ENCODE results near the gene EFNA5. TPM values are rescaled to one million over a fixed set of nuclear protein-coding genes. Genes with fewer than 3 reads are reported as not detected.

EFNA5 gene
- total RNA-seq, 1 donor from 2014 or later, result 11.8 TPM

GRCh38 chr5:107404595-107405374, 266.0 kb downstream of the EFNA5 start:
- no peaks in the 10 kb centered on the region for H3K9me3 ChIP-seq
- intact Hi-C loops (cut with DNase I), result no loop called here
- no peak for DNase-seq (ENCODE audit: extremely low spot score in 2 of 2)
- TF ChIP-seq POLR2A (IDR thresholded peaks at IDR 0.05) (no peak), CTCF (IDR thresholded peaks at IDR 0.05) (no peak), POLR2AphosphoS5 (IDR thresholded peaks at IDR 0.05; ENCODE audit: insufficient read depth in 1 of 2, low read depth in 1 of 2) (no peak)
- no peaks in the 10 kb centered on the region for H3K36me3 ChIP-seq
- H3K4me1 ChIP-seq, result peaks cover 33% of the 10 kb centered on the region
- H3K27me3 ChIP-seq, result no peaks in the 10 kb centered on the region
- no peak overlapping the region for H3K4me3 ChIP-seq
- H3K27ac ChIP-seq, result no peak overlapping the region

GRCh38 chr5:107403228-107403953, 267.3 kb downstream of the EFNA5 start:
- intact Hi-C loops (cut with DNase I), result no loop called here
- Histone ChIP-seq H3K27me3 (no peaks in the 10 kb centered on the region), H3K27ac (peak overlapping the region; percentile 40), H3K4me3 (no peak overlapping the region), H3K9me3 (no peaks in the 10 kb centered on the region), H3K36me3 (no peaks in the 10 kb centered on the region), H3K4me1 (peaks cover 33% of the 10 kb centered on the region)
- no peak for TF ChIP-seq CTCF (IDR thresholded peaks at IDR 0.05)
- no peak for TF ChIP-seq POLR2AphosphoS5 (IDR thresholded peaks at IDR 0.05; ENCODE audit: insufficient read depth in 1 of 2, low read depth in 1 of 2)
- no peak for TF ChIP-seq POLR2A (IDR thresholded peaks at IDR 0.05)
- no peak for DNase-seq (ENCODE audit: extremely low spot score in 2 of 2)

GRCh38 chr5:107402434-107403227, 268.1 kb downstream of the EFNA5 start:
- H3K27me3 ChIP-seq, result no peaks in the 10 kb centered on the region
- no peak for DNase-seq (ENCODE audit: extremely low spot score in 2 of 2)
- H3K36me3 ChIP-seq, result no peaks in the 10 kb centered on the region
- TF ChIP-seq CTCF (IDR thresholded peaks at IDR 0.05) (no peak), POLR2AphosphoS5 (IDR thresholded peaks at IDR 0.05; ENCODE audit: insufficient read depth in 1 of 2, low read depth in 1 of 2) (no peak), POLR2A (IDR thresholded peaks at IDR 0.05) (no peak)
- H3K9me3 ChIP-seq, result no peaks in the 10 kb centered on the region
- no peak overlapping the region for H3K4me3 ChIP-seq
- intact Hi-C loops (cut with DNase I), result no loop called here
- H3K4me1 ChIP-seq, result peaks cover 33% of the 10 kb centered on the region
- H3K27ac ChIP-seq, result peak overlapping the region; percentile 40

- no peak for DNase-seq (ENCODE audit: extremely low spot score in 2 of 2)
- no peaks in the 10 kb centered on the region for H3K36me3 ChIP-seq
- no peak overlapping the region for H3K4me3 ChIP-seq
- intact Hi-C loops (cut with DNase I), result no loop called here
- no peaks in the 10 kb centered on the region for H3K9me3 ChIP-seq
- no peak overlapping the region for H3K27ac ChIP-seq
- TF ChIP-seq POLR2AphosphoS5 (IDR thresholded peaks at IDR 0.05; ENCODE audit: insufficient read depth in 1 of 2, low read depth in 1 of 2), result no peak
- no peak for TF ChIP-seq CTCF (IDR thresholded peaks at IDR 0.05)
- TF ChIP-seq POLR2A (IDR thresholded peaks at IDR 0.05), result no peak
- no peaks in the 10 kb centered on the region for H3K27me3 ChIP-seq
- H3K4me1 ChIP-seq, result peaks cover 35% of the 10 kb centered on the region
Measured at GRCh38 chr5:107401470-107402122, 269.1 kb downstream of the EFNA5 start.

Data from vagina (tissue), 2 donors.